HG02943 (cell line): ENCODE measurements around the gene TGM1.
"Not testable (repeated sequence)": the region's sequence is repeated elsewhere in the genome, so short reads cannot be mapped to it uniquely, and the experiment has no call there.

Experiments used
- ATAC-seq: cut with Tn5 transposase; IDR thresholded peaks from one replicate; pipeline ENCODE4 v1.9.1; 2021; ENCODE audit warnings: mild to moderate bottlenecking, low read depth, moderate library complexity; ENCODE audit not compliant: unreplicated experiment

The TGM1 gene

DNA sequence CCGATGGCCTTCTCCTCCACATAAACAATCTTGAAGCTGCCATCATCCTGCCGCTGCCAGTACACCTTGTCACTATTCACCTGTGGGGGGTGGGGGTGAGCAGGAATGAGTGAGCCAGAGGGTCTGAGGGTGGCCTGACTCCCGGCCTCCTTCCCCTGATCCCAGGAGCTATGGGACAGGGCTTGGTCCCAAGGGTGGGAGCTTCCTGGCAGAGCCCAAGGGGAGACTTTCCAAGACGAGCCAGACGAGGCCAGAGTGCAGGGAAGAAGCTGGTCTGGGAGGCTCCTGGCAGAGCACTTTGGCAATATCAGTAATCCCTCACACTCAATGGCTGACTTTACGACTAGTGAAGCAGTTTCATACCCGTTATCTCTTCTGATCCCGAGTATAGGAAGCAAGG is 7.5 kb downstream of the TGM1 start:
- no peak for ATAC-seq

DNA sequence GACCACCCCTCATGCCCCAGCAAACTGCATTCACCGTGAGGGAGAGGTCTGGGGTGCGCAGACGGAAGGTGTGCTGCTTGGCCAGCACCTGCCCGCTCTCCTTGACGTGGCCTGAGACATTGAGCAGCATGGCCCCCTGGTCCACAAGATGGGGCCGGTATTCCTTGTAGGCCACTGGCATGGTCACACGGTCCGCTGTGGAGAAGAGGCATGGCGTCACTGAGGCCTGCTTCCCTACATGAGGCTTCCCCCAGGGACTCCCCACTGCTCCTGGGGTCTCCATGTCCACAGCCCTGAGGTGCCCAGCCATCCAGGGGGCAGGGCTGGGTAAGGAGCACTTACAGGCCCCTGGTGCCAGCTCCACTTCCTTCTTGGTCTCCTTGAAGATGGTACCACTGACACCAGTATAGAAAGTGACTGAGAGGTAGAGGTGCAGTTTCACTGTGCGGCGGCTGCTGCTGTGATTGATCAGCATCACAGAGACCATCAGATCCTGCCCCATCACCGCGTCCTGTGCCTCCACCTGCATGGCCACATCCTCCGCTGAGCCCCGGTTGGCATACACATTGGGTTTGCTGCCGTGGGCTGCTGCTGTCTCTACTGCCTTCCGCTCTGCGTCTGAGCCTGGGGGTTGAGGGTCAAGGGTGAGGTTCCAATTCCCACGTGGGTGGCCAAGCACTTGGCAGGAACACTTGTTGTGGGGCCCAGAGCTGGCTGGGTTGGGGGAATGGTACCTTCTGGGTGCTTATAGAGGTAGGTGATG is 8.2 kb downstream of the TGM1 start:
- no peak for ATAC-seq

GRCh38 chr14:24253936-24254335 is 9.0 kb downstream of the TGM1 start:
- ATAC-seq = no peak

DNA sequence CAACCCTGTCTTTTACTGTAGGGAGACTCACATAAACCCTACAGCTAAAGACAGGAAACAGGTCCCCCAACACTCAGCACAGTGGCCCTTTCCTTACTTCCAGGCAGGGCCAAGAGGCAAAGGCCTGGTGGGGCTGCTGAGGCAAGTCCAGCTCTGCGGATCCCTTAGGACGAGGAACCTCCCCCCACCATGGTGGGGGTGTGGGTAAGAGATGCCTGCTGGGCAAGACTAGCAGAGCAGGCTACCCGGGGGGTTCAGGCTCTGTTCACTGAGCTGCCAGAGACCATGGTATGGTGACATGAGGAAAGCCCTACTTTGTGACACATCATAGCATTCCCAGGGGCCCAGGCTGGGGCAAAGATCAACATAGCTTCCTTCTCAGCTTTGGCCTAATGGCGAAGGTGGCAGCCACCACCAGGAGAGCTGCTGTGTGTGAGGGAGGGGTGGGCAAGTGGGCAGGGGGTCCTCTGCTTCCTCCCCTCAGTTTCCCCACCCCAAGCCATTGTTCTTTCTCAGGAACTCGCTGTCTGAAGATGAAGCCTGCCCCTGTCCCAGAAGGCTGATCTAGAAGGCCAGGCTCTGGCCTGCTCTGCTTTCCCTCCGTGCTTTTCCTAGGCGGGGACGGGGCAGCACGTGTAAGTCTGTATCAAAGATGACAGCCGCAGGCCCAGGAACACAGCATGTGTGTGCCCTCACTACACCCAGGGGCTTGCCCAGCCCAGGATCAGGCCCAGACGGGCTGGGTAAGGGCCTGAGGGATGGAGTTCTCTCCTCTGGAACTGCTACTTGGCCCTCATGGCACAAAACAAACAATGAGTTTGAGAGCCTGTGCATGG is 10.5 kb downstream of the TGM1 start:
- ATAC-seq = no peak

- ATAC-seq = no peak
Observed at GRCh38 chr14:24251880-24252288, 11.1 kb downstream of the TGM1 start.

- ATAC-seq = no peak
Observed at GRCh38 chr14:24250354-24250753, 12.6 kb downstream of the TGM1 start.

DNA sequence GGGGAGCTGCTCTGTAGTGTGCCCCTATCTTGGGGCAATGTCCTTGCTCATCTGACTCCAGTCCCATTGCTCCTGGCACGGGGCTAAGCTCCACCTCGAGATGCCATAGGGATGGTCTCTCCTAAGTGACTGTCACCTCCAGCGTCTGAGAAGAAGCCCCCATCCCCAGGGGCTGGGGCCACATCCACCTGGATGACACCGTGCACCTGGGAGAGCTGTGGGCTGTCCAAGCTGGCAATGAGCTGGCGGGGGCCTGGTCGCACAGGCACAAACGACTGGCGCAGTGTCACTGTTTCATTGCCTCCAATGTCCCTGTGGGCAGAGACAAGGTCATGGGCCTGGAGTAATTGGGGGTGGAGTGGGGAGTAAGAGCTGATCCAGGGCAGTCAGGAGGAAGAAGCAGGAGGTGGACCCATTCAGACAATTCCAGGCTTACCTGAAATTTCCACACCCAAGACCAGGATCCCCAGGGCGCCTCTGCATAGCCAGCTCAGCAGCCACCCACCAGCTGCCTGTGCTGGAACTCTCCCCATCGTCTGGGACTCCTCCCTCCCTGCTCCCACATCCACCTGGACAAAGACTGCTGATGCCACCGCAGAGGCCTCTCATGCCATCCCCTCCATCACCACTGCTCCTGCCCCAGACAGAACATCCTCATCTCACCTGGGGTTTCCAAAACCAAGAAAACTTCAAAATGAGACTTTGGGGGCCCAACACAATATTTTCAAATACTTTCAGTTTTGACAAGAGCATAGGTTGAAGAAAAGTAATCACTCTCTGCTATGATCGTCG is 13.6 kb downstream of the TGM1 start:
- no peak for ATAC-seq

- ATAC-seq = no peak
Observed at GRCh38 chr14:24247422-24247821, 15.6 kb downstream of the TGM1 start.

DNA sequence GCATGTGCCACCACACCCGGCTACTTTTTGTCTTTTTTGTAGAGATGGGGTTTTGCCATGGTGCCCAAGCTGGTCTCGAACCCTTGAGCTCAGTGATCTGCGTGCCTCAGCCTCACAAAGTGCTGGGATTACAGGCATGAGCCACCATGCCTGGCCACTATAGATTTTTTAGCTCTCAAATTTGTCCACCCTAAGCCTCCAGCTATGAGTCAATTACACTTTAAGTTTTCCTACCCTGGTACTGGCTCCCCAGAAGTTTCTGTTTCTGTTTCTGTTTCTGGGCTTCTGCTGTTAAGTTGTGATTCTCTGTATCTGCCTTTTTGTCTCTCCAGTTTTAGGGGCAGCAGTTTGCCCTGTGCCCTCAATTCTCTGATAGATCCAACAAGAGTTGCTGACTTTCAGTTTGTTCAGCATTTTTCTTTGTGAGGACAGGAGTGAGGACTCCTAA is 16.2 kb downstream of the TGM1 start:
- ATAC-seq = no peak

DNA sequence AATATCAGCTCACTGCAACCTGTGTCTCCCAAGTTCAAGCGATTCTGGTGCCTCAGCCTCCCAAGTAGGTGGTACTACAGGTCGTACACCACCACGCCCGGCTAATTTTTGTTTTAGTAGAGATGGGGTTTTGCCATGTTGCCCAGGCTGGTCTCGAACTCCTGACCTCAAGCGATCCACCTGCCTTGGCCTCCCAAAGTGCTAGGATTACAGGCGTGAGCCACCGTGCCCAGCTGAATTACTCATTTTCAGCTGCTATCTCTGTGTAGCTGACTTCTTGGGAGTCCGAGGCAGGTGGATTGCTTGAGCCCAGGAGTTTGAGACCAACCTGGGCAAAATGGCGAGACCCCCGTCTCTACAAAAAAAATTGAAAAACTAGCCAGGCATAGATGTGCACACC is 17.6 kb downstream of the TGM1 start:
- ATAC-seq = not testable (repeated sequence)

DNA sequence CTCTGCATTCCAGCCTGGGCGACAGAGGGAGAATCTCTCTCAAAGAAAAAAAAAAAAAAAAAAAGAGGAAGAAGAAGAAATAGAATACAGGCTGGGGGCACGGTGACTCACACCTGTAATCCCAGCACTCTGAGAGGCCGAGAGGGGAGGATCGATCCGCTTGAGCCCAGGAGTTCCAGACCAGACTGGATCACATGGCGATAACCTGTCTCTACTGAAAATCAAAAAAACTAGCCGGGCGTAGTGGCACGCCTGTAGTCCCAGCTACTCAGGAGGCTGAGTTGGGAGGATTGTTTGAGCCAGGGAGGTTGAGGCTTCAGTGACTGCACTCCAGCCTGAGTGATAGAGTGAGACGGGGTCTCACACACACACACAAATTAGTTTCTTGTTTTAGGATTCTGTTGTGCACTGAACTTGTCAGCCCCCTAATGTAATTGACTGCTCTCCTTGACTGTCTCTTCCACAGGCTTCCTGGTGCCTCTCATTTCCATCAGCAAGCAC is 19.6 kb downstream of the TGM1 start:
- no peak for ATAC-seq

DNA sequence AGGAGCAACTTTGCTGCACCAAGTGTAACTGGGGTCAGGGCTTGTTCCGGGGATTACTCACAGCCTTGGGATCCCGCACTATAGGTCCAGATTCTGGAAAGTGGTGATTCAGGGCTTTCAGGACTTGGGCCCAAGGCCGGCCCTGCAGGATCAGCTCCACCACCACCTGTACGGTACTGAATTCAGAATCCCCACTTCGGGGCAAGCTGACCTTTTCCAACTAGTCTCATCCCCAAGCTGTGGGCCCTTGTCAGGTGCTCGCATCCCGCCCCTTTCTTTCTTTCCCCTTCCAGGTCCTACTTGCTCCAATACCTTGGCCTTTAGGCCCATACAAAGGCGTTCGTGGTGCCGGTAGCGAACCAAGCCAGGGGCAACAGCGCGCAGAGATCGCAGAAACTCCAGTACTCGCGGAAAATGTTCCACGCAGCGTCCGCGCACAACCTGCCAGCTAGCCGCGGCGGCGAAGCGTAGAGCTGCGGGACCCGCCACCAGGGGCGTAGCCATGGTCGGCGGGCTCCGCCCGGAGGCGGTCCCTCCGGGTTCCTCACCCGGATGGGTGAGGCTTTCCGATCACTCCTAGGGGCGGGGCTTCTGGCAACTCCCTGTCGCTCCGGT is 21.0 kb downstream of the TGM1 start:
- ATAC-seq = peak; percentile 79

- no peak for ATAC-seq
Observed at GRCh38 chr14:24240110-24240918, 22.7 kb downstream of the TGM1 start.

DNA sequence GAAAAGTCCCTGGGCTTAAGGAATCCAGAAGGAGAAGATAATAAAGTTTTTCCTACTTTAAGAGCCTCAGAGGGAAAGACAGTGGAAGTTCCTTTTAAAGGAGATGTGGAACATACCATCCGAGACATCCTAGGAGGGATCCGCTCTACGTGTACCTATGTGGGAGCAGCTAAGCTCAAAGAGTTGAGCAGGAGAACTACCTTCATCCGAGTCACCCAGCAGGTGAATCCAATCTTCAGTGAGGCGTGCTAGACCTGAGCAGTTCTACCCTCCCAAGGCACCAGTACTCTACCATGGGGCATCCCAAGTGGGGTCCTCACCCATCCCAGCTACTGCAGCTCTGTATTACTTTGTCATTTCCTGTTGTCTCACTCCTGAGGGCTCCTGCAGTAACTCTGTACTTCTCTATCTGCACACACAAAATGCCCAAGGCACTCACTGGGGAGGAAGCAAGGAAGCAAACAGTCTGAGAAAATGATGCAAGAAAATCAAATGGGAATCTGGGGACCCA is 24.4 kb downstream of the TGM1 start:
- no peak for ATAC-seq

DNA sequence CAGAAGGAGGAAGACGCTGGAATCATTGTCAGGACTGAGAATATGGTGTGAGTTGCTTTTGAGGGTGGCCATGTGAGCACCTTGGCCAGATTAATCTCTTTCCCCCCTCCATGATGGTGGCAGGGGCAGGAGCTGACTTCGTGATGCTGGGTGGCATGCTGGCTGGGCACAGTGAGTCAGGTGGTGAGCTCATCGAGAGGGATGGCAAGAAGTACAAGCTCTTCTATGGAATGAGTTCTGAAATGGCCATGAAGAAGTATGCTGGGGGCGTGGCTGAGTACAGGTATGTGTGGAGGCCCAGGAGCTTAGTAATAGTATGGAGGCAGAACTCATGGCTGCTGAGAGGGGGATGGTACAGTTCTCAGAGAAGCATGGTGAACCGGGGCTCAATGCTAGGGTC is 24.9 kb downstream of the TGM1 start:
- no peak for ATAC-seq

DNA sequence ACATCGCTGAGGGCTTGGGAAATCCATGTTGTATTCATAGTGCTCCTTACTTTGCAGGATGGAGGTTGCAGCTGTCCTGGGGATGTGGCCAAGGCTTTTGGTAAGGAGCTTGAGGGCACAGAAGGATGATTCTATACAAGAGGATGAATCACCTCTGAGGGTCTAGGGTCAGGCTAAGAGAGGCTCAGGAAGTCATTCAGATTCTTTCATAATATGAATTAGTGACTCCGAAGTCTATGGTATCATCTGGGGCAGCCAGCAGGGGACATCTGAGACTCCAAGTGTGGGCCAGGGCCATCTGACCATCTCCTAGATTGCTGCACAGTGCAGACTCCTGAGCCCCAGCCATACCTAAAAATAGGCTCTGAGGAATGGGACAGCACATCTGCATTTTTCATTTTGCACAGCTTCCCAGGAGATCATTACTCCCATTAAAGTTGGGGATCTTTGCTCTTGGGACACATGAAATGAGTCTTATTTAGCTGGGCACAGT is 25.5 kb downstream of the TGM1 start:
- no peak for ATAC-seq

- no peak for ATAC-seq
Observed at GRCh38 chr14:24236689-24237462, 26.1 kb downstream of the TGM1 start.
